Tibial nerve (tissue), 3 donors: ENCODE data around the gene CAPN14.

Source experiments
- POLR2A ChIP-seq, 2 donors: fragments of 450-650 bp; IDR thresholded peaks; one replicate each; pipeline ENCODE4 v1.6.1; 2017; ENCODE audit warnings: antibody characterized with exemption in 2 of 2, mild to moderate bottlenecking in 2 of 2, moderate library complexity in 2 of 2
- TF ChIP-seq, protein P1 (sequence below), 5 experiments: fragments of 200-600 bp in 3 of 5; fragments of 450-650 bp in 2 of 5; sonication (generic) in 3 of 5; IDR thresholded peaks; one replicate each; pipeline ENCODE4 v1.5.1; 2016 to 2019; ENCODE audit warnings: antibody characterized with exemption in 5 of 5, mild to moderate bottlenecking in 3 of 5, moderate library complexity in 2 of 5

- TF ChIP-seq, protein P1, sequence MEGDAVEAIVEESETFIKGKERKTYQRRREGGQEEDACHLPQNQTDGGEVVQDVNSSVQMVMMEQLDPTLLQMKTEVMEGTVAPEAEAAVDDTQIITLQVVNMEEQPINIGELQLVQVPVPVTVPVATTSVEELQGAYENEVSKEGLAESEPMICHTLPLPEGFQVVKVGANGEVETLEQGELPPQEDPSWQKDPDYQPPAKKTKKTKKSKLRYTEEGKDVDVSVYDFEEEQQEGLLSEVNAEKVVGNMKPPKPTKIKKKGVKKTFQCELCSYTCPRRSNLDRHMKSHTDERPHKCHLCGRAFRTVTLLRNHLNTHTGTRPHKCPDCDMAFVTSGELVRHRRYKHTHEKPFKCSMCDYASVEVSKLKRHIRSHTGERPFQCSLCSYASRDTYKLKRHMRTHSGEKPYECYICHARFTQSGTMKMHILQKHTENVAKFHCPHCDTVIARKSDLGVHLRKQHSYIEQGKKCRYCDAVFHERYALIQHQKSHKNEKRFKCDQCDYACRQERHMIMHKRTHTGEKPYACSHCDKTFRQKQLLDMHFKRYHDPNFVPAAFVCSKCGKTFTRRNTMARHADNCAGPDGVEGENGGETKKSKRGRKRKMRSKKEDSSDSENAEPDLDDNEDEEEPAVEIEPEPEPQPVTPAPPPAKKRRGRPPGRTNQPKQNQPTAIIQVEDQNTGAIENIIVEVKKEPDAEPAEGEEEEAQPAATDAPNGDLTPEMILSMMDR (IDR thresholded peaks at IDR 0.05) = no peak
- no peak for TF ChIP-seq POLR2A (IDR thresholded peaks at IDR 0.05)
Measured at GRCh38 chr2:31147645-31148044, 69.7 kb downstream of the CAPN14 start.
